Measurements from ENCODE around the gene SEPTIN2.
"Not testable (repeated sequence)": the region's sequence is repeated elsewhere in the genome, so short reads cannot be mapped to it uniquely, and the experiment has no call there.

The SEPTIN2 gene

GRCh38 chr2:241315879-241316631 is at the start of gene SEPTIN2:
SEPTIN2 (plus strand) TSS chr2:241315925; CDS start chr2:241324233, 8,308 bp downstream.
- DNase-seq, result no peak

- DNase-seq, result no peak
These were observed 48.3 kb upstream of the SEPTIN2 start for GRCh38 chr2:241267249-241268067.

- DNase-seq, result no peak
These were observed 47.4 kb upstream of the SEPTIN2 start for GRCh38 chr2:241268306-241268705.

GRCh38 chr2:241268716-241269445 is 46.8 kb upstream of the SEPTIN2 start:
- no peak for DNase-seq

- no peak for DNase-seq
These were observed 45.8 kb upstream of the SEPTIN2 start for GRCh38 chr2:241269707-241270520.

- DNase-seq, result no peak
These were observed 45.2 kb upstream of the SEPTIN2 start for GRCh38 chr2:241270531-241270930.

- no peak for DNase-seq
These were observed 43.9 kb upstream of the SEPTIN2 start for GRCh38 chr2:241271706-241272302.

- no peak for DNase-seq
These were observed 43.2 kb upstream of the SEPTIN2 start for GRCh38 chr2:241272303-241273209.

GRCh38 chr2:241273210-241274020 is 42.3 kb upstream of the SEPTIN2 start:
- DNase-seq, result no peak

GRCh38 chr2:241274127-241274526 is 41.6 kb upstream of the SEPTIN2 start:
- DNase-seq, result no peak

GRCh38 chr2:241275504-241275903 is 40.2 kb upstream of the SEPTIN2 start:
- DNase-seq, result no peak

GRCh38 chr2:241275910-241276309 is 39.8 kb upstream of the SEPTIN2 start:
- DNase-seq, result no peak

GRCh38 chr2:241278306-241278705 is 37.4 kb upstream of the SEPTIN2 start:
- DNase-seq, result not testable (repeated sequence)

- DNase-seq, result no peak
These were observed 36.3 kb upstream of the SEPTIN2 start for GRCh38 chr2:241279413-241279812.

GRCh38 chr2:241279828-241280227 is 35.9 kb upstream of the SEPTIN2 start:
- DNase-seq, result no peak

- no peak for DNase-seq
These were observed 35.4 kb upstream of the SEPTIN2 start for GRCh38 chr2:241280291-241280690.

- no peak for DNase-seq
These were observed 33.2 kb upstream of the SEPTIN2 start for GRCh38 chr2:241282555-241282954.

- DNase-seq, result no peak
These were observed 30.1 kb upstream of the SEPTIN2 start for GRCh38 chr2:241285596-241285995.

- no peak for DNase-seq
These were observed 29.2 kb upstream of the SEPTIN2 start for GRCh38 chr2:241286348-241287090.

Data from NCI-H1048 (cell line).